Astrocyte (in vitro differentiated cells and primary cell): Measurements from ENCODE around the gene DSC3.

ENCODE experiments used
- CTCF ChIP-seq: IDR thresholded peaks from 2 replicates; pipeline ENCODE4 v1.5.1; 2011; ENCODE audit warnings: low read depth, mild to moderate bottlenecking, inconsistent platforms, low read length, moderate library complexity; ENCODE audit not compliant: insufficient read depth
- EZH2 ChIP-seq: IDR thresholded peaks from 2 replicates; pipeline ENCODE4 v1.6.1; 2012; ENCODE audit warnings: mild to moderate bottlenecking, low read length, inconsistent platforms; ENCODE audit not compliant: insufficient read depth

- TF ChIP-seq CTCF (no peak), EZH2 (no peak)
Measured at GRCh38 chr18:31046916-31047315, 4.4 kb upstream of the DSC3 start.
